ENCODE measurements around the gene MUSTN1. TPM values are rescaled to one million over a fixed set of nuclear protein-coding genes. Genes with fewer than 3 reads are reported as not detected.
A peak's percentile ranks its signal among the peaks of the same experiment; 100 is the strongest.

The MUSTN1 gene
- total and polyA plus RNA-seq, 2 of the 13 experiments (the other 11 are each of a cell fraction or from before 2014, with no cell fraction given) = 0.84 to 1.4 TPM

- TF ChIP-seq ZNF343 (CRISPR knock-in tag; IDR thresholded peaks at IDR 0.05) (no peak), ZFP90 (CRISPR knock-in tag; IDR thresholded peaks at IDR 0.05; ENCODE audit: borderline replicate concordance) (no peak), NR2F2 (IDR thresholded peaks at IDR 0.05; ENCODE audit: borderline replicate concordance, low read depth) (peak; percentile 90), ZNF747 (CRISPR knock-in tag; IDR thresholded peaks at IDR 0.05; ENCODE audit: borderline replicate concordance) (no peak), NCOA1 (CRISPR knock-in tag; IDR thresholded peaks at IDR 0.05) (no peak), ZNF282 (IDR thresholded peaks at IDR 0.05; ENCODE audit: partially characterized antibody) (no peak), ZNF530 (CRISPR knock-in tag; IDR thresholded peaks at IDR 0.05; ENCODE audit: low read depth) (no peak), HES4 (CRISPR knock-in tag; IDR thresholded peaks at IDR 0.05; ENCODE audit: borderline replicate concordance) (no peak), ZNF280B (CRISPR knock-in tag; IDR thresholded peaks at IDR 0.05; ENCODE audit: borderline replicate concordance) (no peak; the same call in 1 of the 2 replicates), ETV5 (CRISPR knock-in tag; IDR thresholded peaks at IDR 0.05; ENCODE audit: borderline replicate concordance) (no peak; the same call in 1 of the 2 replicates), JUND (CRISPR knock-in tag; IDR thresholded peaks at IDR 0.05) (no peak), UBTF (CRISPR knock-in tag; IDR thresholded peaks at IDR 0.05) (no peak), MEIS2 (CRISPR knock-in tag; IDR thresholded peaks at IDR 0.05) (no peak), ZNF724P (CRISPR knock-in tag; IDR thresholded peaks at IDR 0.05; ENCODE audit: borderline replicate concordance) (no peak), GTF3A (CRISPR knock-in tag; conservative IDR thresholded peaks at IDR 0.05) (no peak), ZNF251 (CRISPR knock-in tag; IDR thresholded peaks at IDR 0.05) (no peak), ZNF577 (CRISPR knock-in tag; IDR thresholded peaks at IDR 0.05; ENCODE audit: borderline replicate concordance, low read depth) (no peak), CBX5 (CRISPR knock-in tag; IDR thresholded peaks at IDR 0.05; ENCODE audit: borderline replicate concordance) (no peak), ZNF276 (CRISPR knock-in tag; IDR thresholded peaks at IDR 0.05; ENCODE audit: low read depth) (no peak), ZNF850 (CRISPR knock-in tag; conservative IDR thresholded peaks at IDR 0.05) (no peak), ZBTB25 (CRISPR knock-in tag; IDR thresholded peaks at IDR 0.05) (no peak), ZNF749 (CRISPR knock-in tag; IDR thresholded peaks at IDR 0.05; ENCODE audit: borderline replicate concordance) (no peak)
Observed at GRCh38 chr3:52786330-52787215, 48.2 kb downstream of the MUSTN1 start (continued).
